Ovary (tissue), 9 donors: ENCODE results near the gene MAP6. TPM values are rescaled to one million over a fixed set of nuclear protein-coding genes. Genes with fewer than 3 reads are reported as not detected.

Experiments
- DNase-seq, 5 donors: peaks; one replicate each; pipeline ENCODE4 v3.0.0-alpha.2; 2019 to 2020
- H3K27ac ChIP-seq, 2 donors: fragments of 200-600 bp; one replicate each; pipeline versions ENCODE4 v1.5.1 to v1.8.0; 2019 to 2022
- H3K27me3 ChIP-seq: fragments of 200-600 bp; one replicate; pipeline ENCODE4 v1.8.0; 2022
- H3K36me3 ChIP-seq: fragments of 200-600 bp; sonication (generic); one replicate; pipeline ENCODE4 v1.5.1; 2019
- H3K4me1 ChIP-seq: one replicate; pipeline ENCODE4 v1.8.1; 2013; ENCODE audit warnings: mild to moderate bottlenecking, moderate library complexity; ENCODE audit not compliant: insufficient read depth
- H3K4me3 ChIP-seq: fragments of 200-600 bp; sonication (generic); one replicate; pipeline ENCODE4 v1.5.1; 2017
- H3K9me3 ChIP-seq, 2 donors: fragments of 200-600 bp in 1 of 2; sonication (generic) in 1 of 2; one replicate each; pipeline versions ENCODE4 v1.5.1 to v1.8.1; 2013 to 2019; ENCODE audit warnings: mild to moderate bottlenecking in 1 of 2, moderate library complexity in 1 of 2
- EP300 ChIP-seq: sonication (generic); formaldehyde crosslinking; IDR thresholded peaks from one replicate; pipeline ENCODE4 v1.6.1; 2017; ENCODE audit warnings: antibody characterized with exemption
- POLR2A ChIP-seq: fragments of 450-650 bp; IDR thresholded peaks from one replicate; pipeline ENCODE4 v1.6.1; 2017; ENCODE audit warnings: antibody characterized with exemption, mild to moderate bottlenecking, moderate library complexity
- whole genome bisulfite sequencing, 3 donors: extraction: QIAGEN DNeasy Blood & Tissue Kit in 1 of 3; methylation state at CpG; one replicate each; pipeline versions ENCODE4 v1.1.5 to v1.1.7; 2013 to 2017; 5-methylcytosine and 5-hydroxymethylcytosine counted together
- intact Hi-C, 4 donors: fragments of 100-400 bp; cut with DNase I; formaldehyde crosslinking; loops; one replicate each; pipeline versions ENCODE4 v1.11.0 to v1.15.1; 2022 to 2023
- polyA plus RNA-seq, 2 donors: library from polyadenylated mRNA; stranded (reverse); fragments of 200-250 nt in 1 of 2; fragments of 350-450 nt in 1 of 2; fragmentation: Illumina TruSeq in 1 of 2; extraction: RNeasy Lipid Tissue Mini Kit (QIAGEN cat#74804) in 1 of 2; gene quantifications; one replicate each; pipeline ENCODE4 v1.2.3, GENCODE V29; 2013 to 2014
- total RNA-seq, 7 donors: library from RNA; depleted of rRNA in 2 of 7; stranded (reverse); fragments of >200 nt in 2 of 7; fragmentation: NEBNext Ultra II Directional in 3 of 7; extraction: Animal tissue kit (Norgen Biotek cat#: 25700) in 3 of 7; gene quantifications; one replicate each; pipeline versions ENCODE4 v1.1.0 to v1.2.4, GENCODE V29; 2016 to 2023
- TF ChIP-seq, protein P1 (sequence below), 3 donors: fragments of 450-650 bp in 2 of 3; fragments of 200-600 bp in 1 of 3; IDR thresholded peaks; one replicate each; pipeline versions ENCODE4 v1.5.1 to v1.8.0; 2016 to 2022; ENCODE audit warnings: antibody characterized with exemption in 3 of 3, mild to moderate bottlenecking in 1 of 3
- donor health status: DM: no; HTN: no; CAD: no; lungs with moderate emphysema.
- donor health status: DM: no; HTN: no; CAD: no.
- donor health status: Bipolar disorder and iron deficiency.
- donor health status: DM: yes; HTN: yes; CAD: no.
- donor health status: DM: no; HTN: no; CAD: no.
- donor health status: DM: yes; HTN: yes; CAD: no.

The MAP6 gene
- total and polyA plus RNA-seq, 9 donors, result 2.1 to 18.7 (median 8.8) TPM

DNA sequence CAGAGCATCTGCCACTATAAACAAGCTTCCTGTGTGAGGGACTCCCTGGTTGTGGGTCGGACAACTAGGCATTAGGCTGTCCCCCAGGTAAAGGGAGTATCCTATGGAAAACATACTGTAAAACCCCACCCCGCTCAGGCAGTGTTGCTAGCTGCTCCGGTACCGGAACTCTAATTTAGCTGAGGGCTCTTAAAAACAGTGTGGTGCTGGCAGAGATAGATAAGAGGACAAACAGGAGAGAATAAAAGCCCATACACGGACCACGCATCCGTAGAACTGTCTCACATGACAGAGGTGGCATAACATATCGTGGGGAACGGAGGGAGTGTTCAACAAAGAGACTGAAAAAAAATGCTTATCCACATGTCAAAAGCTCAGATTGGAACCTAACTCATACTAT is 45.4 kb upstream of the MAP6 start:
- no peak for DNase-seq
- no peak overlapping the region for H3K27ac ChIP-seq
- no peaks in the 10 kb centered on the region for H3K4me1 ChIP-seq
- no peaks in the 10 kb centered on the region for H3K9me3 ChIP-seq
- WGBS, 3 donors, result 77 to 82% (median 80%) methylated on average over 9 of the region's 9 CpGs
- intact Hi-C loops, result no loop called here
- H3K36me3 ChIP-seq, result no peaks in the 10 kb centered on the region
- no peak overlapping the region for H3K4me3 ChIP-seq
- no peaks in the 10 kb centered on the region for H3K27me3 ChIP-seq
- TF ChIP-seq POLR2A, result no peak
- TF ChIP-seq EP300, result no peak
- TF ChIP-seq, protein P1, sequence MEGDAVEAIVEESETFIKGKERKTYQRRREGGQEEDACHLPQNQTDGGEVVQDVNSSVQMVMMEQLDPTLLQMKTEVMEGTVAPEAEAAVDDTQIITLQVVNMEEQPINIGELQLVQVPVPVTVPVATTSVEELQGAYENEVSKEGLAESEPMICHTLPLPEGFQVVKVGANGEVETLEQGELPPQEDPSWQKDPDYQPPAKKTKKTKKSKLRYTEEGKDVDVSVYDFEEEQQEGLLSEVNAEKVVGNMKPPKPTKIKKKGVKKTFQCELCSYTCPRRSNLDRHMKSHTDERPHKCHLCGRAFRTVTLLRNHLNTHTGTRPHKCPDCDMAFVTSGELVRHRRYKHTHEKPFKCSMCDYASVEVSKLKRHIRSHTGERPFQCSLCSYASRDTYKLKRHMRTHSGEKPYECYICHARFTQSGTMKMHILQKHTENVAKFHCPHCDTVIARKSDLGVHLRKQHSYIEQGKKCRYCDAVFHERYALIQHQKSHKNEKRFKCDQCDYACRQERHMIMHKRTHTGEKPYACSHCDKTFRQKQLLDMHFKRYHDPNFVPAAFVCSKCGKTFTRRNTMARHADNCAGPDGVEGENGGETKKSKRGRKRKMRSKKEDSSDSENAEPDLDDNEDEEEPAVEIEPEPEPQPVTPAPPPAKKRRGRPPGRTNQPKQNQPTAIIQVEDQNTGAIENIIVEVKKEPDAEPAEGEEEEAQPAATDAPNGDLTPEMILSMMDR (IDR thresholded peaks at IDR 0.05), result no peak

DNA sequence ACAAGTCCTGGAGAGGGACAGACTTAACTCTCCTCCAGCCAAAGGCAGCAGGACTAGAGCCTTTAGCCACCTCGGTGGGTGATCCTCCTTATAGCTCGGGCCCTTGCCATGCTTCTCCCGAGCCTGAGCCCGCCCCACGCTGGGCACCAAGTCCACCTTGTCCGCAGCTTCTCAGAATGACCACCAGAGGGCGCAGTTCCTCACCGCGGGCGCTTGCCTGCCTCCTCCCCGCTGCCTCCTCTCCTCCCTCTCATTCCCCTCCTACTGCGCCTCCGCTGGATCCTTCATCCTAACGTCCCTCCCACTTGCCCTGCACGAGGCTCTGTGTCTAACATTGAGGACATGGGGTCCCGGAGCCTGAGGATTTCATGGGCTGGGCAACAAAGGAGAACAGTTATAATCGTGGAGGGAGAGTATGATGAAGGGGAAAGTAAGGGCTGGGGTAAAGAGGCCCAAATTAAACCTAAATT is 37.5 kb upstream of the MAP6 start:
- Histone ChIP-seq H3K27me3 (no peaks in the 10 kb centered on the region), H3K27ac (no peak overlapping the region), H3K36me3 (no peaks in the 10 kb centered on the region), H3K4me1 (no peaks in the 10 kb centered on the region), H3K9me3 (no peaks in the 10 kb centered on the region), H3K4me3 (no peak overlapping the region)
- peak; percentile 38 to 68 (median 62) for DNase-seq
- TF ChIP-seq EP300 (no peak), POLR2A (no peak)
- TF ChIP-seq, protein P1 (IDR thresholded peaks at IDR 0.05), result peak; percentile 47 to 79 (median 72)
- intact Hi-C loops, result no loop called here
- 3 to 7% (median 4%) methylated on average over 17 of the region's 17 CpGs for WGBS, 3 donors

DNA sequence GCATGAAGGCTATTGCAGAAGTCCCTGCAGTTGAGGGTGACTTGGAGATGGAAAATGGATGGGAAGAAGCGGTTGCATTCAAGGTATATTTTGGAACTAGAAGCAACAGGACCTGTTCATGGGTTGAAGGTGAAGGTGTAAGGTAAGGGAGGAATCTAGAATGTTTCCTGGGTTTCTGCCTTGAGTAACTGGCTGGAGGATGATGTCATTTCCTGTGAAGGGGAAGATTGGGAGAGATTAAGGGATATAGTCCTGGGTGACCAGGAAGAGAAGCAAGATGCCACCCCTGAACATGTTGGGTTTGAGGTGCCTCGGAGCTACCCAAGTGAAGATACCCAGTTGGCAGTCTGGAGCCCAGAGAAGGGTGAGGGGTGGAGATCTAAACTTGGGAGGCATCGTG is 36.7 kb upstream of the MAP6 start:
- 77 to 85% (median 81%) methylated on average over 3 of the region's 3 CpGs for WGBS, 3 donors
- intact Hi-C loops, result no loop called here
- Histone ChIP-seq H3K27me3 (no peaks in the 10 kb centered on the region), H3K4me1 (no peaks in the 10 kb centered on the region), H3K9me3 (no peaks in the 10 kb centered on the region), H3K4me3 (no peak overlapping the region), H3K27ac (no peak overlapping the region), H3K36me3 (no peaks in the 10 kb centered on the region)
- DNase-seq, result no peak
- no peak for TF ChIP-seq EP300

DNA sequence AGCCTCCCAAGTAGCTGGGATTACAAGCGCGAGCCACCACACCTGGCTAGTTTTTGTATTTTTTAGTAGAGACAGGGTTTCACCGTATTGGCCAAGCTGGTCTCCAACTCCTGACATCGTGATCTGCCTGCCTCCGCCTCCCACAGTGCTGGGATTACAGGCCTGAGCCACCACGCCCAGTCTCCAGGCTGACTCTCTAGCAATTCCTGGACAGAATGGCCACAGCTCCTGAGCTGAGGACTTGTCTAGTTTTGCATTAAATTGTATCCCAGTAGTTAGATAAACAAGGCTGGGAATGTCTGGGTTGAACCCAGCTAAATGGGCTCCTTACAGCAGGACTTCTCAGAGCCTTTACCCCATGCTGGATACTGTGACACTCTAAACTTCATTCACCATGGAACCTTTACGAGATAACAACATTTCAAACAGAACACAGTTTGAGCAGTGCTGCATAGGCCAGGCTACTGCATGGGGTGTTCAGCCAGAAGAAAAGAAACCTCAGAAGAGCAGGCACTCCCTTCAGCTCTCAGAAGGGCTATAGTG is 34.9 kb upstream of the MAP6 start:
- Histone ChIP-seq H3K4me3 (no peak overlapping the region), H3K27ac (no peak overlapping the region), H3K27me3 (no peaks in the 10 kb centered on the region), H3K4me1 (no peaks in the 10 kb centered on the region), H3K9me3 (no peaks in the 10 kb centered on the region), H3K36me3 (no peaks in the 10 kb centered on the region)
- 79 to 94% (median 89%) methylated on average over 7 of the region's 7 CpGs for WGBS, 3 donors
- no peak for DNase-seq
- TF ChIP-seq, protein P1 (IDR thresholded peaks at IDR 0.05), result no peak
- TF ChIP-seq EP300, result no peak
- no peak for TF ChIP-seq POLR2A
- intact Hi-C loops, result no loop called here

DNA sequence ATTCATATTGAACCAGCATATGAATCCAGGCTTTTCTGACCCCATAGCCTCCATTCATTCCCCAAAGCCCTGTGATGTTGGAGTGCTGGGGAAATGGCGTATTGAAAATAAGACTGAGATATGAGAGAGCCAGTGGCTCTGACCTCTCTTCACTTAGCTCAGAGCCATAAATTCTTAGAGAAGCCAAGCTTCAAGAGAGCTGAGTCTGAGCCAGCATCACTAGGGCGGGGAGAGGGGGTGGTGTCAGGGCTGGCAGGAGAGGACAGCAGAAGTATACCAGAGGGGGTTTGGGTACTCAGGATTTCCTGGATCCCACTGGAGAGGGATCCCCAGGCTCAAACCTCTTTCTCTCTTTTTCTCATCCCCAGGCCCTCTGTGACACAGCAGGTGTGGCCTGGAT is 32.1 kb upstream of the MAP6 start:
- H3K27ac ChIP-seq, result no peak overlapping the region
- no peaks in the 10 kb centered on the region for H3K9me3 ChIP-seq
- no peak overlapping the region for H3K4me3 ChIP-seq
- intact Hi-C loops, result no loop called here
- no peaks in the 10 kb centered on the region for H3K36me3 ChIP-seq
- WGBS, 3 donors, result 64 to 77% (median 74%) methylated on average over 2 of the region's 2 CpGs
- TF ChIP-seq POLR2A (no peak), EP300 (no peak)
- TF ChIP-seq, protein P1 (IDR thresholded peaks at IDR 0.05), result no peak
- no peaks in the 10 kb centered on the region for H3K4me1 ChIP-seq
- DNase-seq, result no peak
- H3K27me3 ChIP-seq, result no peaks in the 10 kb centered on the region
